ENCODE data around the gene ORM2. TPM values are rescaled to one million over a fixed set of nuclear protein-coding genes. Genes with fewer than 3 reads are reported as not detected.
"Not testable (repeated sequence)": the region's sequence is repeated elsewhere in the genome, so short reads cannot be mapped to it uniquely, and the experiment has no call there.

ORM2 gene
- total and polyA plus RNA-seq, 2 of the 8 experiments (the other 6 are each of a cell fraction or from before 2014, with no cell fraction given): 1.3 TPM; not detected in 1

- H3K36me3 ChIP-seq (ENCODE audit: control insufficient read depth in 2 of 4, insufficient read depth in 4 of 4, low read length in 3 of 4); DNase-seq (ENCODE audit: low read depth in 1 of 2, low spot score in 2 of 2); CTCF ChIA-PET (ENCODE audit: partially characterized antibody); H3K56ac ChIP-seq (replicated peaks; ENCODE audit: insufficient read length, low read depth, low read length); H4K20me1 ChIP-seq (replicated peaks in 1 of 2; ENCODE audit: control insufficient read depth in 1 of 2, insufficient read depth in 2 of 2, low read length in 2 of 2); H3K27ac ChIP-seq (ENCODE audit: low read depth, low read length); H3K27me3 ChIP-seq (replicated peaks in 1 of 4; ENCODE audit: control insufficient read depth in 3 of 4, extremely low read depth in 1 of 4, insufficient read depth in 3 of 4, low read length in 3 of 4); H3K14ac ChIP-seq (ENCODE audit: insufficient read length); H4K8ac ChIP-seq (ENCODE audit: extremely low read depth, insufficient read depth, low read length); H3K4me1 ChIP-seq (replicated peaks in 1 of 4; ENCODE audit: control insufficient read depth in 3 of 4, insufficient read depth in 4 of 4, low read length in 3 of 4); H3K79me1 ChIP-seq (ENCODE audit: low read depth, low read length); H2AFZ ChIP-seq (ENCODE audit: low read length); H3K4me3 ChIP-seq (ENCODE audit: extremely low read depth in 1 of 4, insufficient read depth in 2 of 4, low read depth in 3 of 4, low read length in 4 of 4); H2BK120ac ChIP-seq (replicated peaks; ENCODE audit: low read depth, low read length); H3K4me2 ChIP-seq (ENCODE audit: insufficient read depth in 1 of 2, low read depth in 2 of 2, low read length in 2 of 2); H2BK20ac ChIP-seq (ENCODE audit: low read length); H2BK5ac ChIP-seq (ENCODE audit: low read depth, low read length); H3K23ac ChIP-seq (ENCODE audit: insufficient read length); H3K23me2 ChIP-seq (ENCODE audit: low read depth, low read length); H2AK5ac ChIP-seq (ENCODE audit: low read depth, low read length); H3K18ac ChIP-seq (ENCODE audit: extremely low read depth, low read length); H4K5ac ChIP-seq (ENCODE audit: insufficient read length, low read depth, low read length); H3K9me3 ChIP-seq (ENCODE audit: insufficient read depth in 2 of 2, low read depth in 1 of 2, low read length in 1 of 2); H3K9ac ChIP-seq (replicated peaks in 1 of 4; ENCODE audit: extremely low read depth in 1 of 4, low read depth in 3 of 4, low read length in 3 of 4); H3K79me2 ChIP-seq (ENCODE audit: control insufficient read depth in 1 of 2, insufficient read depth in 2 of 2, low read length in 2 of 2); H2BK12ac ChIP-seq (ENCODE audit: low read depth, low read length); H4K91ac ChIP-seq (replicated peaks; ENCODE audit: insufficient read length, low read length); H2BK15ac ChIP-seq (ENCODE audit: low read length); H3K4ac ChIP-seq (replicated peaks; ENCODE audit: insufficient read length, low read depth, low read length): not testable (repeated sequence)
- 81% methylated on average over 3 of the region's 4 CpGs; no CpG with 5 or more reads in 1 of the 2 experiments for WGBS, 2 experiments (ENCODE audit: extremely low coverage in 1 of 2, insufficient coverage in 1 of 2, insufficient read length in 1 of 2, insufficient replicate concordance in 2 of 2, low coverage in 1 of 2, low lambda C conversion rate in 2 of 2, missing lambda C conversion rate in 1 of 2)
- POLR2A ChIA-PET (ENCODE audit: partially characterized antibody): interaction anchor here (0.7 to 1.4 kb wide), 3 partner anchors 9 to 64 kb away, joined by 3 to 5 read pairs (median 4); no protein-coding TSS in a partner anchor
- peak; percentile 45 for FAIRE-seq
Observed at GRCh38 chr9:114332474-114333040, 2.9 kb downstream of the ORM2 start.

GRCh38 chr9:114333718-114334117 is 4.0 kb downstream of the ORM2 start:
- POLR2A ChIA-PET (ENCODE audit: partially characterized antibody); H4K91ac ChIP-seq (replicated peaks; ENCODE audit: insufficient read length, low read length); H3K18ac ChIP-seq (ENCODE audit: extremely low read depth, low read length); H2BK12ac ChIP-seq (ENCODE audit: low read depth, low read length); H3K4me1 ChIP-seq (replicated peaks in 1 of 4; ENCODE audit: control insufficient read depth in 3 of 4, insufficient read depth in 4 of 4, low read length in 3 of 4); CTCF ChIA-PET (ENCODE audit: partially characterized antibody); H3K27me3 ChIP-seq (replicated peaks in 1 of 4; ENCODE audit: control insufficient read depth in 3 of 4, extremely low read depth in 1 of 4, insufficient read depth in 3 of 4, low read length in 3 of 4); DNase-seq (ENCODE audit: low read depth in 1 of 2, low spot score in 2 of 2); FAIRE-seq; H3K4ac ChIP-seq (replicated peaks; ENCODE audit: insufficient read length, low read depth, low read length); H2BK120ac ChIP-seq (replicated peaks; ENCODE audit: low read depth, low read length); H2AFZ ChIP-seq (ENCODE audit: low read length); H2AK5ac ChIP-seq (ENCODE audit: low read depth, low read length); H3K23ac ChIP-seq (ENCODE audit: insufficient read length); H3K9me3 ChIP-seq (ENCODE audit: insufficient read depth in 2 of 2, low read depth in 1 of 2, low read length in 1 of 2); H4K8ac ChIP-seq (ENCODE audit: extremely low read depth, insufficient read depth, low read length); H2BK5ac ChIP-seq (ENCODE audit: low read depth, low read length); H4K5ac ChIP-seq (ENCODE audit: insufficient read length, low read depth, low read length); H3K14ac ChIP-seq (ENCODE audit: insufficient read length); H2BK15ac ChIP-seq (ENCODE audit: low read length); H3K56ac ChIP-seq (replicated peaks; ENCODE audit: insufficient read length, low read depth, low read length); H3K79me2 ChIP-seq (ENCODE audit: control insufficient read depth in 1 of 2, insufficient read depth in 2 of 2, low read length in 2 of 2); H2BK20ac ChIP-seq (ENCODE audit: low read length); H3K4me3 ChIP-seq (ENCODE audit: extremely low read depth in 1 of 4, insufficient read depth in 2 of 4, low read depth in 3 of 4, low read length in 4 of 4); H3K9ac ChIP-seq (replicated peaks in 1 of 4; ENCODE audit: extremely low read depth in 1 of 4, low read depth in 3 of 4, low read length in 3 of 4); H3K4me2 ChIP-seq (ENCODE audit: insufficient read depth in 1 of 2, low read depth in 2 of 2, low read length in 2 of 2); H3K27ac ChIP-seq (ENCODE audit: low read depth, low read length); H3K79me1 ChIP-seq (ENCODE audit: low read depth, low read length); H3K23me2 ChIP-seq (ENCODE audit: low read depth, low read length); H4K20me1 ChIP-seq (replicated peaks in 1 of 2; ENCODE audit: control insufficient read depth in 1 of 2, insufficient read depth in 2 of 2, low read length in 2 of 2): not testable (repeated sequence)
- H3K36me3 ChIP-seq (ENCODE audit: control insufficient read depth in 2 of 4, insufficient read depth in 4 of 4, low read length in 3 of 4): peaks cover 8 to 18% (median 15%) of the 10 kb centered on the region in 4 experiments; a peak in 7 of 8 replicates
- 81% methylated on average over 3 of the region's 4 CpGs; no CpG with 5 or more reads in 1 of the 2 experiments for WGBS, 2 experiments (ENCODE audit: extremely low coverage in 1 of 2, insufficient coverage in 1 of 2, insufficient read length in 1 of 2, insufficient replicate concordance in 2 of 2, low coverage in 1 of 2, low lambda C conversion rate in 2 of 2, missing lambda C conversion rate in 1 of 2)
